Measurements from ENCODE around the gene PLXDC2. TPM values are rescaled to one million over a fixed set of nuclear protein-coding genes. Genes with fewer than 3 reads are reported as not detected.

PLXDC2 gene
- total RNA-seq, 1 experiment from 2014 or later = 38.7 TPM

DNA sequence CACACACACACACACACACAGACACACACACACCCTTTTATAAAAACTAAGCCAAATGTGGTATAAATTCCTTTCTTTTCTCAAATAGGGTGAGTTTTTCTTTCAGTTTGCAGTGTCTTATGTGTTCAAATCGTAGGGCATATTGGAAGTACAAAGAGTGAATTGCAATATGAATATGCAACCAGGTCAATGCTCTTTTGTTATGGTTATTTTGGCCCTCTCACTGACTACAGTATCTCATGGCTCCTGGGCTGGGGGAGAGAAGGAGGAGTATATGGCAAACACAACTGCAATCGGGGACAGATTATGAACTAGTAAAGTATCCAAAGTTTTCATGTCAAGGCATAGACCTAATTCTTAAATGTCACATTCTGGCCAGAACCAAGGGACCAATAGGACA lies 301.9 kb downstream of the PLXDC2 start:
- Histone ChIP-seq H2AFZ (ENCODE audit: low read length) (no peak overlapping the region), H4K5ac (ENCODE audit: insufficient read length, low read depth, low read length) (no peak overlapping the region), H3K14ac (ENCODE audit: insufficient read depth, low read length) (no peak overlapping the region), H2AK5ac (ENCODE audit: insufficient read length, low read length) (no peak overlapping the region), H3K23me2 (ENCODE audit: insufficient read length, low read depth, low read length, poor library complexity, severe bottlenecking) (no peaks in the 10 kb centered on the region), H4K8ac (replicated peaks; ENCODE audit: insufficient read length, low read depth, low read length) (no peak overlapping the region), H4K20me1 (ENCODE audit: control insufficient read depth, insufficient read depth, insufficient read length) (no peaks in the 10 kb centered on the region), H3K9me3 (ENCODE audit: control insufficient read depth, low read depth, low read length) (no peaks in the 10 kb centered on the region), H3K4ac (ENCODE audit: low read depth, low read length) (no peak overlapping the region), H3K9ac (ENCODE audit: extremely low read depth, insufficient read length, low read length) (no peak overlapping the region), H2BK120ac (ENCODE audit: low read depth, low read length, poor library complexity, severe bottlenecking) (no peak overlapping the region), H3K27ac (ENCODE audit: insufficient read length, low read depth, low read length) (peak overlapping the region; percentile 86), H3K79me2 (ENCODE audit: insufficient read depth, low read length) (no peaks in the 10 kb centered on the region), H3K4me2 (ENCODE audit: insufficient read depth, insufficient read length, low read length) (peak overlapping the region; percentile 62), H3K79me1 (ENCODE audit: insufficient read depth, low read depth, low read length, poor library complexity, severe bottlenecking) (no peaks in the 10 kb centered on the region), H3K27me3 (ENCODE audit: insufficient read depth, low read length) (no peaks in the 10 kb centered on the region), H3T11ph (ENCODE audit: low read length) (no peak overlapping the region), H4K91ac (ENCODE audit: insufficient read length, low read depth, low read length) (no peak overlapping the region), H2BK12ac (ENCODE audit: insufficient read length, low read depth, low read length) (no peak overlapping the region), H3K23ac (ENCODE audit: insufficient read length, low read depth, low read length) (no peak overlapping the region), H3K56ac (ENCODE audit: insufficient read length, low read depth, low read length) (no peak overlapping the region), H3K4me1 (ENCODE audit: insufficient read depth, low read length) (peaks cover 16% of the 10 kb centered on the region; the same call in 1 of the 2 replicates), H2BK5ac (ENCODE audit: insufficient read length, low read length) (no peak overlapping the region), H3K18ac (ENCODE audit: insufficient read length, low read depth, low read length) (no peak overlapping the region), H2BK15ac (ENCODE audit: low read depth, low read length) (no peak overlapping the region), H2BK20ac (ENCODE audit: low read depth, low read length, poor library complexity, severe bottlenecking) (no peak overlapping the region)
- DNase-seq = no peak
- no CpG with 5 or more reads among the region's 2 CpGs for WGBS (ENCODE audit: extremely low coverage, insufficient read length, low lambda C conversion rate)
- Mint-ChIP-seq H3K4me1 (peaks cover 62 to 70% of the 10 kb centered on the region in 2 experiments), H3K36me3 (ENCODE audit: insufficient read depth in 1 of 3, low read depth in 3 of 3) (peaks cover 10 to 16% (median 12%) of the 10 kb centered on the region in 3 experiments), H3K27me3 (ENCODE audit: low read depth) (peaks cover 2% of the 10 kb centered on the region), H3K4me3 (peak overlapping the region in 1 of 2 experiments; percentile 12; a peak in 2 of 5 replicates), H3K27ac (peak overlapping the region; percentile 23 to 66 (median 36); a peak in 5 of 7 replicates), H3K9me3 (peaks cover 3 to 12% of the 10 kb centered on the region in 2 experiments)
- TF ChIP-seq, protein P1, sequence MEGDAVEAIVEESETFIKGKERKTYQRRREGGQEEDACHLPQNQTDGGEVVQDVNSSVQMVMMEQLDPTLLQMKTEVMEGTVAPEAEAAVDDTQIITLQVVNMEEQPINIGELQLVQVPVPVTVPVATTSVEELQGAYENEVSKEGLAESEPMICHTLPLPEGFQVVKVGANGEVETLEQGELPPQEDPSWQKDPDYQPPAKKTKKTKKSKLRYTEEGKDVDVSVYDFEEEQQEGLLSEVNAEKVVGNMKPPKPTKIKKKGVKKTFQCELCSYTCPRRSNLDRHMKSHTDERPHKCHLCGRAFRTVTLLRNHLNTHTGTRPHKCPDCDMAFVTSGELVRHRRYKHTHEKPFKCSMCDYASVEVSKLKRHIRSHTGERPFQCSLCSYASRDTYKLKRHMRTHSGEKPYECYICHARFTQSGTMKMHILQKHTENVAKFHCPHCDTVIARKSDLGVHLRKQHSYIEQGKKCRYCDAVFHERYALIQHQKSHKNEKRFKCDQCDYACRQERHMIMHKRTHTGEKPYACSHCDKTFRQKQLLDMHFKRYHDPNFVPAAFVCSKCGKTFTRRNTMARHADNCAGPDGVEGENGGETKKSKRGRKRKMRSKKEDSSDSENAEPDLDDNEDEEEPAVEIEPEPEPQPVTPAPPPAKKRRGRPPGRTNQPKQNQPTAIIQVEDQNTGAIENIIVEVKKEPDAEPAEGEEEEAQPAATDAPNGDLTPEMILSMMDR (conservative IDR thresholded peaks at IDR 0.05) = no peak

Data from H9 (cell line).